HuH-7.5 (cell line): ENCODE results near the gene ATE1.
"Not testable (repeated sequence)": the region's sequence is repeated elsewhere in the genome, so short reads cannot be mapped to it uniquely, and the experiment has no call there.

ENCODE experiments used
- DNase-seq: peaks from one replicate; pipeline ENCODE4 v3.0.0; 2011; ENCODE audit warnings: low spot score

The ATE1 gene

DNA sequence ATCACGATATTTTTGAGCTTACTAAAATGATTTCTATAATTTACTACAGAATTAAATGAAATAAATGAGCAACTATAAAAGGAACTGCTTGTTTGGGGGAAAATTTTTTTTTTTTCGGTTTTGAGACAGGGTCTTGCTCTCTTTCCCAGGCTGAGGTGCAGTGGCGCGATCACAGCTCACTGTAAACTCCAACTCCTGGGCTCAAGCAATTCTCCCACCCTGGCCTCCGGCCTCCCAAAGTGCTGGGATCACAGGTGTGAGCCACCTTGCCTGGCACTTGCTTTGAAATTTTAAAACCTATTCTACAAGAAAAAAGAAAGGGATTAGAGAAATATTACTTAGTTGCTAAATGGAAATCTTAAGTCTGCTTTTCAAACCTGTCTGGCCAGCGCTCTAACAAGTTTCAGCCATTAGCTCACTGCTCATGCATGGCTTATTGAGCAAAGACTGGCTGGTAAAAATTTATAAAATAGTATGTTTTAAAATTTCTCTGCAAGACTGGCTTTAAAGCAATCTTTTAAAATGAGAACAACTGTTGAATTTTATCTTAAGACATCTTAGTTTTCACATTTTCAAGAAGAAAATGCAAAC, 144.0 kb downstream of the ATE1 start:
- DNase-seq, result no peak

DNA sequence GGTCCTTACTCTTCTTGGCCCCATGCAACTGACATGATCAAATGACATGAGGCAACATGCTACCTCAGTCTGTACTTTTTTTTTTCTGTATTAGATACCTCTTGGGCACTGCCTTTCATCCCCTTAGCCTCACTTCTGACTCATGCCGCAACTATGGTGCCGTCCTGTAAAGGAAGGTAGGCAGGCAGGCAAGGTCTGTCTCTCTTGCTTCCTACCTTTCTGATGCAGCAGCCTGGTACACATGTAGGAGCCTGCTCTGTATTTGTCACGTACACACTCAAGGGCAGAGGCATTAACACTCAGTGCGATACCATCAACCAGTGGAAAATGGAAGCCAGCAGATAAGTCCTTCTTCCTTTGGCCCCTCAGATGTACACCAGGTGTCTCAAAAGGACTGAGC, 146.7 kb downstream of the ATE1 start:
- DNase-seq, result no peak

DNA sequence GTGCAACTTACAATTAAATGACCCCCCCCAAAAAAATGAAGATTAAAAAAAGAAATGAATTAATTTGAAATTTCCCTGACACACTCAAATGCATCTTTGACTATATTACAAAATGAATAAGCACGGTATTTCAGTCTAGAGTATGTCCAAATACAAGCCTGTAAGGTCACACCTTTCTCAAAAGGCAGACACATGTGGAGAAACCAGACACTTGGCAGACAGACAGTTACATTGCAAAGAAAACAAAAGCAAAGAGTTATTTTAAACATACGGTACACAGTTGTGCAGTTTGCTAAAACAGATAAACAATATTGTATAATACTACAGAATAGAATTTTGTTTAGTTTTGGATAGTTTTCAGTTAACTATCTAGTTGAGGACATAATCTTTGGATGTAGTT, 153.0 kb downstream of the ATE1 start:
- DNase-seq, result no peak

DNA sequence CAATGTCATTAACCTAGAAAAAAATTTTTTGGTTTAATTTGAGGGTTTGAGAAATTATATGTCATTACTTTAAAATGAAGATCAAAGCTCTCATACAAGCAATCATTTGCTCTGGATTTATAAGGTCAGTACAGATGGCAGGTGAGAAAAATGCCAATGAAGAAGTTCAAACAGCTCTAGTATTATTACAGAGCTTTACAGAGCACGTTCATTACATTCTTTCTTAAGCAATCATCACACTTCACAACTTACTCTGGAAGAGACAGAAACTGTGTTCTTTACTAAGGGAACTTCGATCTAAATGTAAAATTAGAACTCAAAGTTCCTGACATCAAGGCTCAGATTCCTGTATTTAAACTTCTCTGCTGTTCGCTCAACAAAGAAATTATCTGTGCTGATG, 153.4 kb downstream of the ATE1 start:
- no peak for DNase-seq

DNA sequence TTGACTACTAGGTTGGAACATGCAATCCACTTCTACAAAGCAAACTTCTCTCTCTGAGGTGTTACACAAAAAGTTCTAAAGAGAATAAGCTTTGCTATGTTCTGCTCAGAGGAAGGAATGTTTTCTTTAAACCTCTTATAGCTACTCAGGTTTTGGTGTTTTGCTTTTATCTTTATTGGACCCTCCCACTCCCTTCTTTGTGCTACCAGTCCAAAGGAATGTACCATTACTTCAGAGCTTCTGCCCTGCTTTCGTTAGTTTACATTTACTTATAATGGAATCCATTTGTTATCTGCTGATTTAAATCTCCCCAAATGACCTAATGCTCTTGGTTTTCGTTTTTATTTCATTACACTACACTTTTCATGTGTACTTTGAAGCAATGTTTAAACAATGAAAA, 154.9 kb downstream of the ATE1 start:
- no peak for DNase-seq

DNA sequence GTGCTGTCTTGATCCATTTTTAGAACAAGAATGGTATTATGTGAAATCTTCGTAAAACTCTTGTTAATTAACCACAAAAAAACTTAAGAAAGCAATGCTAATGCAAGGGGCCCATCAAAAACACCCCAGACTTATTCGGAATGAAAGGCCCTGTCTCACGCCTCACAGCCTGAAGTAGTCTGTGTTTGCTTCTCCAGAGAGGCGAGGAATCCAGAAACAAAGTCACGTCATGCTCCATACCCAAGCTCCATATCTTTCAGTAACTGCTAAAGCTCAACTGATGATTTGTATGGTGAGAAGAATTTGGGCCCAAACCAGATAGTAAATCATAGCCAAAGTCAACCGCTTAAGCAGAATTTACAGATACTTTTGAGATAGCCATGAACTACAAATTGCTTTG, 155.4 kb downstream of the ATE1 start:
- DNase-seq, result no peak

DNA sequence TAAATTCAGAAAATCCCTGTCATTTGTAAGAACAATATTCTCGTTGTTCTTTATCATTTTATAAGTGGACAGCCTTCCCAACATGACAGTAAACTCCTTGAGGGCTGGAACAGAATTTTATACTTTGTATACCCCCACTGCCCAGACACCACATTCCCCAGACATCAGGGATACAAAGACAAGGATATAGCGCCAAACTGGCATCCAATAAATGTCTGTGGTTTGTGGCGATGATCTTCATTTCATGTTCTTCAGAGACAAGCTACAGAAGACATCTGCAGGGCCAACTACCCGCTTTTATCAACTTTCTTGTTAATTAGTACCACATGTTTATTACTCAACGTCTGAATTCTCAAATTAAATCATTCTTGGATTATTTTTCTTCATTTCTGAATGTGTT, 155.9 kb downstream of the ATE1 start:
- DNase-seq, result no peak

DNA sequence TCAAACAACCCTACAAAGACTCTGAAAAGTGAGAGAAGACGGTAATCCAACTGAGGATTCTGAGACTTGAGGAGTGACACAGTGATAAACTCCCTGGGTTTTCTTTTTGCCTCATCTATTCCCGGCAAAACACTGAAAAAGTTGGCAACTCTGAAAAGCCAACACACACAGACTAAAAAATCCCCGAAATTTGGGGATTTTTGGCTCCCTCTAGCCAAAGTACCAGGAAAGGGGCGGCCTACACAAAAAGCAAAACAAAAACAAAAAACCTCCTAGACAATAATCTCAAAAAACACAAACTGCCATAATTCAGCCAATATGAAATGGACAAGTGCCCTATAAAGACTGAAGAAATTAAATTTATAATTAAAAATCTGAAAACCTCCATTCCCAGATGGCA, 161.4 kb downstream of the ATE1 start:
- DNase-seq, result no peak

DNA sequence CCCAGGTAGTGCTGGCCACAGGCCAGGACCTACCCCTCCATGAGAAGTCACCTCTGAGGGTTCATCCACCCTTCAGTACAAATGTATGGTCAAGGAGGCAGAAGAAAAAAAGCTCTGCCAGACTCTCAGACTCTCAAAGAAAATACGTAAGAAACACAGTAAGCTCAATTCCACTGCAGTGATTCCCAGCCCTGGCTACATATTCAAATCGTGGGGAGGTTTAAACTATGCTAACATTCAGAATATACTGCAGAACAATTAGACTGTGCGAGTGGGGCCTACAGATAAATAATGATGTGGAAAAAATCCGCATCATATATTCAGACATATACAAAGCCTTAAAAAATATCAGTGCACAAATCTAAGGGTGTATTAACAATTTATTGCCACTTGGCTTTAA, 162.6 kb downstream of the ATE1 start:
- DNase-seq, result no peak

DNA sequence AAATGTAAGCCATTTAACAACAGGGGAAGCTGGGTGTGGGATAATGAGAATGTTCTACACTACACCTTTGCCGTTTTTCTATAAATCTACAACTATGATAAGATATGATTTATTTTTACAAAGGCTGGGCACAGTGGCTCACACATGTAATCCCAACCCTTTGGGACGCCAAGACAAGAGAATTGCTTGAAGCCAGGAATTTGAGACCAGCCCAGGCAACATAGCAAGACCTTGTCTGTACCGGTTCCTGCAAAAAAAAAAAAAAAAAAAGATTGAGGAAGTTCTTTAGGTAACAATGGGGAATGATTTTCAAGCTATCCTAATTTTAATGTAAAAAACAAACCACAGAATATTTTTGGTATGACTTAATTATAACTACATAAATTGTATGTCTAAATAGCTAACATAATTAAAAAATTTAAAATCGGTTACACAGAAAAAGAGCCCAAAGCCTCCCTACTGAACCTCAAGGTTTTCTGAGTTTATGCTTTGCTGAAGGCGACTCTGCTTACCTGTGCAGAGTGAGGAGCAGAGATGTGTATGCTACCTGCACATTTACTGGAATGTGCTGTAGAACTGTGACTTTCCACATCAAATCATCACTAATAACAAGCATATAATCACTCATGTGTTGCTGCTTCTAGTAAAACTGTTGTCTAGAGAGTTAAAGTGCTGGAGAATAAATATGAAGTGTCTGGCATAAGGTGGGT, 163.4 kb downstream of the ATE1 start:
- DNase-seq, result no peak

DNA sequence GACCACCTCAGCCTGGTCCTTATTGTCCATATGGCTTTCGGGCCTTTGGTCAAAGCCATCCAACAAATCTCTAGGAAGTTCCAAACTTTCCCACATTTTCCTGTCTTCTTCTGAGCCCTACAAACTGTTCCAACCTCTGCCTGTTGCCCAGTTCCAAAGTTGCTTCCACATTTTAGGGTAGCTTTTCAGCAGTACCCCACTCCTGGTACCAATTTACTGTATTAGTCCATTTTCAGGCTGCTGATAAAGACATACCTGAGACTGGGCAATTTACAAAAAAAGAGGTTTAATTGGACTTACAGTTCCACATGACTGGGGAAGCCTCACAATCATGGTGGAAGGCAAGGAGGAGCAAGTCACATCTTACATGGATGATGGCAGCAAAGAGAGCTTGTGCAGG, 170.6 kb downstream of the ATE1 start:
- not testable (repeated sequence) for DNase-seq

DNA sequence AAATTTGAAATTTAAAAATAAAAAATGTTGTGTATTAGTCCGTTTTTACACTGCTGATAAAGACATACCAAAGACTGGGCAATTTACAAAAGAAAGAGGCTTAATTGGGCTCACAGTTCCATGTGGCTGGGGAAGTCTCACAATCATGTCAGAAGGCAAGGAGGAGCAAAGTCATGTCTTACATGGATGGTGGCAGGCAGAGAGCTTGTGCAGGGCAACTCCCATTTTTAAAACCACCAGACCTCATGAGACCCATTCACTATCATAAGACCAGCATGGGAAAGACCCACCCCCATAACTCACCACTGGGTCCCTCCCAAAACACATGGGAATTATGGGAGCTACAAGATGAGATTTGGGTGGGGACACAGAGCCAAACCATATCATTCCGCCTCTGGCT, 172.3 kb downstream of the ATE1 start:
- not testable (repeated sequence) for DNase-seq

DNA sequence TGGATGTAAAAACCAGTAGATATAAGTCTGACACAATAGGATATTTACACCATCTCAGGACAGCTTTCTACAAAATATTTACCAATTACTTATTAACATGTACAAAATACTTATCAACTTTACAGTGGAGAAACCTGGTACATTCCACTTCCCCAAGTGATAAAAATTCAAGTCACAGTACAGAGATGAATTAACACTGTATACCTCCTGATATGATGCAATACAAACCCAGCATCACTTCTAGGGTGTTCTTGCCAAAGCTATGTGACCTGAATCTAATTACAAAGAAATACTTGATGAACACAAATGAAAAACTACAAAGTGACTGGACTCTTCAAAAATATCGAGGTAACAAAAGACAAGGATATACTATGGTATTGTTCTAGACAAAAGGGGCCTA, 173.2 kb downstream of the ATE1 start:
- no peak for DNase-seq

DNA sequence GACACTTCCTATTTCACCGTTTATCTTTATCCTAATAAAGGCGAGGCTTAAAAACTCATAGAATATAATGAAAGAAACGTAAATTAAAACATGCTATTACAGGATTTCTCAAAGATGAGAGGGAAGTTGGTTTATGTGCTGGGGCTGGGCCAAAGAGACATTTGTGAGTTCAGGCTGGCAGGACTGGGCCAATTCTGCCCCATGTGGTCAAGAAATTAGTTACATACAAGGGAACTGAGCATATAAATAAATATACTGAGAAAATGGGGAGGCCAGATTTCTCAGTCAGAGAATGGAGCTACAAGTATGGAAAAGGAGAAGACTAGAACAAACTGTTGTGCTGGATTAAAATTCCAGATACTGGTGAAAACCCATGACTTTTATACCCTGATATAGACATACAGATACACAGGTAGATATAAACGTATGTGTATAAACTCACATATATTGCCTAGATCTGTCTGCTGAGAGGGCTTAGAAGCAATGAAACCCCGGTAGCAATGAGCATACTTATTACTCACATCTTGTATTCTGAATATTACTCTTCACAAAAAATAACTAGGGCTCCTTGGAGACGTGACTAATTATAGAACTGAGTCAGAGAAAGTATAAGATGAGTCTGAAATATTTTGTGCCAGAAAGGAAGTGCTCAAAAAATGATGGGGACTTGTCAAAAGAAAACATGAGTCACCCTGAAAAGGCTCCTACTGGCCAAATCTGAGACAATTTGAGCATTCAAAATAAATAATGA, 173.9 kb downstream of the ATE1 start:
- no peak for DNase-seq

DNA sequence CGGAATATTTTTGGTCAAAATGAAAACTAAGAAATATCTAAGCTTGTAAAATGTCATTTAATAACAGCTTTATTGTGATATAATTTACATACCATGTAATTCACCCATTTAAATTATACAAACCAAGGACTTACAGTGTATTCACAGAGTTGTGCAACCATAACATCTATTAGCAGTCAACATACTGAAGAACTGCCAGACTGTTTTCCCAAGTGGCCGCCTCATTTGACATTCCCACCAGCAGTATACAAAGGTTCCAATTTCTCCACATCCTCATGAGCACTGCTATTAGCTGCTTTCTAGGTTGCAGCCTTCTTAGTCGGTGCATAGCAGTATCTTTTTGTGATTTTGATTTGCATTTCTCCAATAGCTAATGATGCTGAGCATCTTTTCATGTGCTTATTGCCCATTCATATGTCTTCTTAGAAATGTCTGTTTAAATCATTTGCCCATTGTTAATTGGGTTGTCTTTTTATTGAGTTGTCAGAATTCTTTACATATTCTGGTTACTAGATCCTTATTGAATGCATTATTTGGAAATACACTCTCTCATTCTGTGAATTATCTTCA, 176.6 kb downstream of the ATE1 start:
- DNase-seq, result no peak

DNA sequence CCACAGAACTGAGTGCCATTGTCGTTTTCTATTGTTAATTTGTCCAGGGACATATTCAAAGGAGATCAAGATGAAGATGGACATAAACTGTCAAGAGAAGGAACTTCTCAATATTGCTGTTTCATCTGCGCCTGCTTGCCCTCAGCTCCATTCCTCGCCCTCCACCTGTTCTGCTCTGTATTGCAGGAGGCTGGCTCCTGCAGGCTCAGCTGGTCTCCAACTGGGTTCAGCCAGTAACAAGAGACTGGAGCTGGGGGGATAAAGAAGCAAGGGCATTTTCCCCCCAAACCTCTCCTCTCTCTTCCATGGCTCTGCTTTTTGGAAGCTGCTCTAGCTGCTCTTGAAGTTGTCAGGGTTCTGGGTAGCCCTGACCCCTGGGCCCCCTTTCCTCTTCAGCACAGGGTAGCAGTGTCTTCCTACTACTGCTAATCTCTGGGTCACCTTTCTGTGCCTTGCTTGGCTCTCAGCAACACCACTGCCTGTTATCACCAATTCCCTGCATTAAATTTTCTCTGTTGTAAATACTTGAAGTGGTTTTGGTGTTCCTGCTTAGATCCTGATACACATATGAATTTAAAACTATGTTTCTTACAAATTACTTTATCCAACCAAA, 180.6 kb downstream of the ATE1 start:
- no peak for DNase-seq

DNA sequence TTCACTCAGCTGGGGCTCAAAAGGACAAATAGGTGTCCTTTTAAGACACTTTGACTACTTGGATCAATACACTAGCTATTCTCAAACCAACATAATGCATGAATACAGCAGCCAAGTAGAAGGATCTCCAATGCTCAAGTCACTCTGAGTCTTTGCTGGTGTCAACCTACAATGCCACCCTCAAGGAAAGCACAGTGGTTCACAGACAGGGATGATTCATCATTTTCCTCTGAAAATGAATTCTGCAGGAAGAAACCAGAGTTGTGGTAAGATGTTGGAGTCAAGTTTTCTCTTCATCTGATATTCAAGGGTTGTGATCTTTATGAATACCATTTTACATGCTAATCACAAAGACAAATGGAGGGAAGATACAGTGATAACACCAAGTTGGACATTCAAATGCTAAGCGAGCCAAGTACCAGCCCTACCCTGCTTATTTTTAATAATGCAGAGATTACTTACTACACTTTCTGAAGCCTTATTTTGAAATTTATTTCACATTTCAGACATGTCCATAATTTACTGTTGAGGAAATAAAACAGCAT, 186.5 kb downstream of the ATE1 start:
- no peak for DNase-seq

DNA sequence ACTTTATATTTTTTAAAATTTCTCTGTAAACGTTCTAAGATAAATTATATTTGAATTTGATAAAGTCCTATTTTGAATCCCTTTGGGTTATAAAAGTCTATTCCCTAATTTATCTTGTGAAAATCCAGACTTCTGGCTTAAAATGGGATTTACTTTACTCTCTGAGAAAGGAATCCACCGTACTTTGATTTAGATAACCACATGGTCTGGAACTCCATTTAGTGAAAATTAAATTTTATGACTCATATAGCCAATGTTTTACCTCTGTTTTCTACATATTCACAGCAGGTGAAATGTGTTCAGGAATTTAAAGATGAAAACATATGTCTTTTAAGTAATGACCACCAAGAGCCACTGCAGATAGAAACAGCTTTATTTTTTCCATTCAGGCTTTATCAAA, 187.8 kb downstream of the ATE1 start:
- DNase-seq, result no peak

DNA sequence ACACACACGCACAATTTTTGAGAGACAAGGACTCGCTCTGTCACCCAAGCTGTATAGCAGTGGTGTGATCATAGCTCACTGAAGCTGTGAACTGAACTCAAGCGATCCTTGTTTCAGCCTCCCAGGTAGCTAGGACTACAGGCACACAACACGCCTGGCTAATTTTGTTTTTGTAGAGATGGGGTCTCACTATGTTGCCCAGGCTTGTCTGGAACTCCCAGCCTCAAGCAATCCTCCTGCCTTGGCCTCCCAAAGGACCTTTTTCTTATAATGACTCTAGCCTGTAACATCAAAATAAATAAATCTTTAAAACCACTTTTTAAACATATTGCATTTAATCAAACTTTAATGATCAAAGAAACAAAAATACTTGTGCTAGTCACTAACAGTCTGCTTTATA, 188.7 kb downstream of the ATE1 start:
- DNase-seq, result no peak

DNA sequence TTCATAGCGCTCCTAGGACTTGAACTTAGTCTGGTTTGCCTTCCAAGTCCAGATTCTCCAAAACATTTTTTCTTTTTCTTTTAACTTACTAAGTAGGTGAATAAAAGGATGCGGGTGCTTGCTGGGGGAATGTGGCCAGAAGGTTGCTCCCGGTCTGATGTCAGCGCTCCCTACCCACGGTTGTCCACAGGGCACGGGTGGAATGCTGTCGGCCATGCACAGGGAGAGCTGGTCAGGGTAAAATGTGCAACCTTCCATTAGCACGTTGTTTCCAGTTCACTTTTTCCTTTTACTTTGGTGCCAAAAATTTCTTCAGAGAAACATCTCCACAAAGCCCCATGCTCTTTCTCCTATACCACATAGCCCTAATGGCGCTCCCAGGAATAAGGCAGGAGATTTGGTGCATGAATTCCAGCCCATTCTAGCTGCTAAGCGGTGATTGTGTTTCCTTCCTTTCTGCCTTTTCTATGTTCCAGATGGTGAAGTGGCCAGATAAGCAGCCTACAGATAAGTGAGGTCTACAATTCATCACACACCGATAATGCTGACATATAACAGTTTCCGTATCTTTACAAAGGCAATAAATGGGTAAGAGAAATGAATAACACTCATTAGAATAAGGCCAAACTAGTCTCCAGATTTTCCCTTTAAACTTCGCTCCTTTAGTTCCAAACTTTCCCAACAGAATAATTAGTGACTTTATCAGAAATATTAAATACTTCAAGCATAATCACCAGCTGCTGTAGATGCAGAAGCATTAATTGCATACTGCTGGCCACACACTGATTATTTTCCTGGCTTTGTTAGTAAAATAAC, 191.3 kb downstream of the ATE1 start:
- no peak for DNase-seq

DNA sequence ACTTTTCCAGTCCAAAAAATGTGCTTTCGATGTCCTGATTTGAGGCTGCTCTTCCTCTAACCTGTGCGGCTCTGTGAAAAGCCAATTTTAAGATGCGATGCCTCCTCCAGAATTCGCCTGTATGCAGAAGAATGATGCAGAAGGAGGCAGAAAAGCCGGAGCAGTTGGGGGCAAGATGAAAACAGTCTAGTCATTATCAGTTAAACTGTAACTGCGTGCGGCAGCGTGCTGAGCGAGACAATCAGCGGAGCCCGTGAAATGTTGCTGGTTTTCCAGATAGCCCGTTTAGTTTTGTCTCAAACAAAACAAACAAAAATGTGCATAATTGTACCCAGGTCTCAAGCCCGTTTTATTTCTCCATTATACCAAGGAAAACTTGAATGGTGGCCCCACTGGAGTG, 192.6 kb downstream of the ATE1 start:
- no peak for DNase-seq
